HCT116 (cell line): ENCODE measurements around the gene SCAANT1. TPM values are rescaled to one million over a fixed set of nuclear protein-coding genes. Genes with fewer than 3 reads are reported as not detected.
A peak's percentile ranks its signal among the peaks of the same experiment; 100 is the strongest.

Experiments
- ATAC-seq: fragments of 200-7000 bp; cut with Tn5 transposase; 2 replicates; pipeline ENCODE4 v1.9.1; 2020; ENCODE audit warnings: mild to moderate bottlenecking, moderate library complexity
- BruUV-seq: library from RNA; stranded (reverse); fragments of 400-500 nt; replicated peaks from 2 replicates; lab custom pipeline; 2021; lab: Mats Ljungman, UMichigan
- CTCF ChIA-PET: fragments of 300-600 bp; sonication (Branson Sonifier 250); formaldehyde crosslinking; loops from one replicate; lab custom pipeline; 2021; ENCODE audit warnings: antibody characterized with exemption; lab: Charles Lee
- POLR2A ChIA-PET: fragments of 300-600, 350-600 bp; sonication (Branson Sonifier 250); formaldehyde crosslinking; loops from one replicate; lab custom pipeline; 2021; ENCODE audit warnings: antibody characterized with exemption; lab: Charles Lee
- RAD21 ChIA-PET, 2 experiments: fragments of 300-600 bp; sonication (Branson Sonifier 250); formaldehyde crosslinking; loops; one replicate each; lab custom pipeline; 2023; ENCODE audit warnings: low total read pairs in 2 of 2; ENCODE audit not compliant: uncharacterized antibody in 2 of 2, unreplicated experiment in 2 of 2, low non-redundant PET in 1 of 2; lab: Charles Lee
- DNase-seq: peaks from one replicate; pipeline ENCODE4 v3.0.0-alpha.2; 2010; ENCODE audit warnings: low read depth, low spot score
- H2AFZ ChIP-seq: fragments of 200-600 bp; shearing (Covaris generic), sonication (generic); 2 replicates; pipeline ENCODE4 v1.6.1; 2017; ENCODE audit warnings: low read depth, mixed run types, mixed read lengths, antibody characterized with exemption, low read length; ENCODE audit not compliant: poor library complexity, severe bottlenecking
- H3K27ac ChIP-seq: 2 replicates; pipeline ENCODE4 v1.5.1; 2012; ENCODE audit warnings: low read depth, low read length
- H3K27me3 ChIP-seq: fragments of 200-600 bp; sonication (generic); 2 replicates; pipeline ENCODE4 v1.6.1; 2016; ENCODE audit warnings: mixed run types, low read length, mixed read lengths; ENCODE audit not compliant: insufficient read depth
- H3K36me3 ChIP-seq, 2 experiments: fragments of 200-500 bp in 1 of 2; fragments of 200-600 bp in 1 of 2; sonication (Bioruptor generic) in 1 of 2; sonication (generic) in 1 of 2; 2 replicates each; pipeline versions ENCODE4 v1.5.1 to v1.6.1; 2014 to 2016; ENCODE audit warnings: low read length in 2 of 2, inconsistent platforms in 1 of 2, mixed read lengths in 1 of 2, mixed run types in 1 of 2; ENCODE audit not compliant: insufficient read depth in 2 of 2, control insufficient read depth in 1 of 2
- H3K4me1 ChIP-seq, 2 experiments: fragments of 200-600 bp in 1 of 2; sonication (generic) in 1 of 2; 2 replicates each; pipeline versions ENCODE4 v1.5.1 to v1.6.1; 2012 to 2017; ENCODE audit warnings: low read length in 2 of 2, inconsistent platforms in 1 of 2, mild to moderate bottlenecking in 1 of 2, mixed read lengths in 1 of 2, mixed run types in 1 of 2, moderate library complexity in 1 of 2; ENCODE audit not compliant: insufficient read depth in 2 of 2, control insufficient read depth in 1 of 2
- H3K4me2 ChIP-seq: fragments of 200-600 bp; sonication (generic); 2 replicates; pipeline ENCODE4 v1.6.1; 2017; ENCODE audit warnings: mixed run types, low read length, mixed read lengths
- H3K4me3 ChIP-seq, 2 experiments: fragments of 200-600 bp in 1 of 2; sonication (generic) in 1 of 2; replicated peaks in 1 of 2; 2 replicates each; pipeline ENCODE4 v1.5.1; 2011 to 2016; ENCODE audit warnings: low read length in 2 of 2, control low read depth in 1 of 2, low read depth in 1 of 2, mild to moderate bottlenecking in 1 of 2, mixed read lengths in 1 of 2, mixed run types in 1 of 2
- H3K79me2 ChIP-seq: fragments of 200-600 bp; sonication (generic); 2 replicates; pipeline ENCODE4 v1.6.1; 2017; ENCODE audit warnings: mild to moderate bottlenecking, mixed run types, low read length, moderate library complexity, mixed read lengths; ENCODE audit not compliant: insufficient read depth
- H3K9ac ChIP-seq: fragments of 200-600 bp; sonication (generic); 2 replicates; pipeline ENCODE4 v1.6.1; 2016; ENCODE audit warnings: low read length, mixed read lengths
- H3K9me2 ChIP-seq: fragments of 200-600 bp; sonication (generic), shearing (Covaris generic); 2 replicates; pipeline ENCODE4 v1.6.1; 2017; ENCODE audit warnings: mixed run types, mild to moderate bottlenecking, moderate library complexity; ENCODE audit not compliant: insufficient read depth
- H3K9me3 ChIP-seq, 2 experiments: fragments of 200-500 bp in 1 of 2; fragments of 200-600 bp in 1 of 2; sonication (Bioruptor generic) in 1 of 2; sonication (generic) in 1 of 2; 2 replicates each; pipeline ENCODE4 v1.6.1; 2014 to 2017; ENCODE audit warnings: low read length in 2 of 2, mixed read lengths in 2 of 2, inconsistent platforms in 1 of 2, low read depth in 1 of 2, mild to moderate bottlenecking in 1 of 2, mixed run types in 1 of 2, moderate library complexity in 1 of 2; ENCODE audit not compliant: control insufficient read depth in 1 of 2, insufficient read depth in 1 of 2
- H4K20me1 ChIP-seq: fragments of 200-600 bp; sonication (generic), shearing (Covaris generic); 2 replicates; pipeline ENCODE4 v1.6.1; 2017; ENCODE audit warnings: mixed run types, mild to moderate bottlenecking, moderate library complexity; ENCODE audit not compliant: insufficient read depth
- CBX3 ChIP-seq: IDR thresholded peaks from 2 replicates; pipeline ENCODE4 v1.6.1; 2012; ENCODE audit warnings: low read depth
- EZH2phosphoT487 ChIP-seq: fragments of 200-600 bp; IDR thresholded peaks from 2 replicates; pipeline ENCODE4 v1.6.1; 2018; ENCODE audit warnings: antibody characterized with exemption, borderline replicate concordance
- FOSL1 ChIP-seq: IDR thresholded peaks from 2 replicates; pipeline ENCODE4 v1.6.1; 2012; ENCODE audit warnings: low read depth
- JUND ChIP-seq: IDR thresholded peaks from 2 replicates; pipeline ENCODE4 v1.6.1; 2012
- POLR2A ChIP-seq: IDR thresholded peaks from 2 replicates; pipeline ENCODE4 v1.7.0; 2011; ENCODE audit warnings: borderline replicate concordance; ENCODE audit not compliant: insufficient read depth, insufficient read length; ENCODE audit errors: extremely low read depth
- POLR2AphosphoS5 ChIP-seq: IDR thresholded peaks from 2 replicates; pipeline ENCODE4 v1.6.1; 2011; ENCODE audit warnings: mild to moderate bottlenecking, low read depth, low read length, moderate library complexity
- SP1 ChIP-seq: IDR thresholded peaks from 2 replicates; pipeline ENCODE4 v1.6.1; 2012; ENCODE audit warnings: low read depth
- YY1 ChIP-seq: IDR thresholded peaks from 2 replicates; pipeline ENCODE4 v1.6.1; 2011; ENCODE audit warnings: low read length, low read depth, moderate library complexity, mild to moderate bottlenecking; ENCODE audit not compliant: insufficient replicate concordance; ENCODE audit errors: extremely low read depth
- ZFX ChIP-seq: fragments of 450-650 bp; IDR thresholded peaks from 2 replicates; pipeline ENCODE4 v1.6.1; 2017
- intact Hi-C: fragments of 100-400 bp; cut with micrococcal nuclease; formaldehyde crosslinking; loops from 2 replicates; pipeline ENCODE4 v1.10.0; 2022
- total RNA-seq: library from RNA; stranded (reverse); gene quantifications from one replicate; pipeline ENCODE4 v1.2.1, GENCODE V29; 2021; ENCODE audit not compliant: unreplicated experiment
- TF ChIP-seq, protein P1 (sequence below): IDR thresholded peaks from 2 replicates; pipeline ENCODE4 v1.6.1; 2012; ENCODE audit warnings: low read depth
- TF ChIP-seq, protein P2 (sequence below): IDR thresholded peaks from 2 replicates; pipeline ENCODE4 v1.6.1; 2012
- TF ChIP-seq, protein P3 (sequence below), 3 experiments: fragments of 200-600 bp in 1 of 3; sonication (generic) in 1 of 3; IDR thresholded peaks in 2 of 3; conservative IDR thresholded peaks in 1 of 3; 2 replicates each; pipeline ENCODE4 v1.5.1; 2012 to 2017; ENCODE audit warnings: low read depth in 2 of 3, low read length in 2 of 3, antibody characterized with exemption in 1 of 3, borderline replicate concordance in 1 of 3, control low read depth in 1 of 3, mild to moderate bottlenecking in 1 of 3, mixed read lengths in 1 of 3, mixed run types in 1 of 3, moderate library complexity in 1 of 3; ENCODE audit not compliant: insufficient read depth in 1 of 3

Gene SCAANT1
- total RNA-seq, 1 experiment from 2014 or later, result not detected

DNA sequence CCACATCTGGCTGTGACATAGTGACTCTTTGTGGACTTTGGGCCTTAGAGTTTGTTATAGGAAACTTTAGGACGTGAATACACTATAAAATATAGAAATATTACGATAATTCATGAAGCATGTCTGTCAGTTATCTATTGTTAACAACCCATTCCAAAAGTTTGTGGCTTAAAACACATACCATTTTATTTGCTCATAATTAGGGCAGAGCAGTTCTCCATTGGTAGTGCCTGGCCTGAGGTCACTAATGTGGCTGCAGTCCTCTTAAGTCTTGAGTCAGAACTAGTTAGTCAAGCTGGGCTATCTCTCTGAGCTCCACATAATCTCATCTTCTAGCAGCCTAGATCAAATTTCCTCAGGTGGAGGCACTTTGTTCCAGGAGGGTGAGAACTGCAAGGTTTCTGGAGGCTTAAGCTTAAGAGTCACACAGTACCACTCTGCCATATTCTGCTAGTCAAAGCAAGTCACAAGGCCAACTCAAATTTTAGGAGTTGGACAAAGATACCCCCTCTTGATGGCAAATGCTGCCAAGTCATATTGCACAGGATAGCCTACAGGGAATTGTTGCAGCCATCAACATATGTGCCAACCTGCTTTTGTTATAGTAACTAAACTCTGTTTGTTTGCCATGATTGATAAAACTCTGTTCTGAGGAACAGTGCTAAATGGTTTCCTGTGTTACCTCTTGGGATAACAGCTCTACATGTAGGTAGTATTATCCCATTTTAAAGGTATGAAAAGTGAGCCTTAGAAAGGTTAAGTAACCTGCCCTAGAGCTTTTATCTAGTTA, 39.9 kb downstream of the SCAANT1 start:
- H3K27ac ChIP-seq, result no peak overlapping the region

DNA sequence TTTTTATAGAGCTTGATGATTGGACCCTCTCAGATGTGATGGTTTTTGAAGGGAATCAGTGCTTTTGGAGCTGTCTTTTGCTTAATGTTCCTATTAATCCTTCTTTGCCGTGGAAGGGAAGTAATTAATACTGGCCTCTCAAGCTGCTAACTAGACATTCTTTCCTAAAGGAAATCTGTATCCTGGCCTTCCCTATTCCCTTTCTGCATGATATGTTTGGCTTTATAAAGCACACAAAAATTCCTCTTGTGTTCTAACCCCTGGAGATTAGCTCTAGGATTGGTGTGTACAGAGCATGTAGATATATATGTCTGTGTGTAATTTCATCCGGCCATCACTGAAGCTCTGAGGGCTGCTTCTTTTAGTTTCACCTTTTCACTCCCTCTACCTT, 41.6 kb downstream of the SCAANT1 start:
- TF ChIP-seq CBX3 (no peak), ZFX (no peak), SP1 (no peak), JUND (no peak), EZH2phosphoT487 (no peak), POLR2AphosphoS5 (no peak), YY1 (no peak), FOSL1 (no peak)
- TF ChIP-seq, protein P1, sequence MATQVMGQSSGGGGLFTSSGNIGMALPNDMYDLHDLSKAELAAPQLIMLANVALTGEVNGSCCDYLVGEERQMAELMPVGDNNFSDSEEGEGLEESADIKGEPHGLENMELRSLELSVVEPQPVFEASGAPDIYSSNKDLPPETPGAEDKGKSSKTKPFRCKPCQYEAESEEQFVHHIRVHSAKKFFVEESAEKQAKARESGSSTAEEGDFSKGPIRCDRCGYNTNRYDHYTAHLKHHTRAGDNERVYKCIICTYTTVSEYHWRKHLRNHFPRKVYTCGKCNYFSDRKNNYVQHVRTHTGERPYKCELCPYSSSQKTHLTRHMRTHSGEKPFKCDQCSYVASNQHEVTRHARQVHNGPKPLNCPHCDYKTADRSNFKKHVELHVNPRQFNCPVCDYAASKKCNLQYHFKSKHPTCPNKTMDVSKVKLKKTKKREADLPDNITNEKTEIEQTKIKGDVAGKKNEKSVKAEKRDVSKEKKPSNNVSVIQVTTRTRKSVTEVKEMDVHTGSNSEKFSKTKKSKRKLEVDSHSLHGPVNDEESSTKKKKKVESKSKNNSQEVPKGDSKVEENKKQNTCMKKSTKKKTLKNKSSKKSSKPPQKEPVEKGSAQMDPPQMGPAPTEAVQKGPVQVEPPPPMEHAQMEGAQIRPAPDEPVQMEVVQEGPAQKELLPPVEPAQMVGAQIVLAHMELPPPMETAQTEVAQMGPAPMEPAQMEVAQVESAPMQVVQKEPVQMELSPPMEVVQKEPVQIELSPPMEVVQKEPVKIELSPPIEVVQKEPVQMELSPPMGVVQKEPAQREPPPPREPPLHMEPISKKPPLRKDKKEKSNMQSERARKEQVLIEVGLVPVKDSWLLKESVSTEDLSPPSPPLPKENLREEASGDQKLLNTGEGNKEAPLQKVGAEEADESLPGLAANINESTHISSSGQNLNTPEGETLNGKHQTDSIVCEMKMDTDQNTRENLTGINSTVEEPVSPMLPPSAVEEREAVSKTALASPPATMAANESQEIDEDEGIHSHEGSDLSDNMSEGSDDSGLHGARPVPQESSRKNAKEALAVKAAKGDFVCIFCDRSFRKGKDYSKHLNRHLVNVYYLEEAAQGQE, result no peak
- TF ChIP-seq, protein P2, sequence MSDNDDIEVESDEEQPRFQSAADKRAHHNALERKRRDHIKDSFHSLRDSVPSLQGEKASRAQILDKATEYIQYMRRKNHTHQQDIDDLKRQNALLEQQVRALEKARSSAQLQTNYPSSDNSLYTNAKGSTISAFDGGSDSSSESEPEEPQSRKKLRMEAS, result no peak
- TF ChIP-seq, protein P3, sequence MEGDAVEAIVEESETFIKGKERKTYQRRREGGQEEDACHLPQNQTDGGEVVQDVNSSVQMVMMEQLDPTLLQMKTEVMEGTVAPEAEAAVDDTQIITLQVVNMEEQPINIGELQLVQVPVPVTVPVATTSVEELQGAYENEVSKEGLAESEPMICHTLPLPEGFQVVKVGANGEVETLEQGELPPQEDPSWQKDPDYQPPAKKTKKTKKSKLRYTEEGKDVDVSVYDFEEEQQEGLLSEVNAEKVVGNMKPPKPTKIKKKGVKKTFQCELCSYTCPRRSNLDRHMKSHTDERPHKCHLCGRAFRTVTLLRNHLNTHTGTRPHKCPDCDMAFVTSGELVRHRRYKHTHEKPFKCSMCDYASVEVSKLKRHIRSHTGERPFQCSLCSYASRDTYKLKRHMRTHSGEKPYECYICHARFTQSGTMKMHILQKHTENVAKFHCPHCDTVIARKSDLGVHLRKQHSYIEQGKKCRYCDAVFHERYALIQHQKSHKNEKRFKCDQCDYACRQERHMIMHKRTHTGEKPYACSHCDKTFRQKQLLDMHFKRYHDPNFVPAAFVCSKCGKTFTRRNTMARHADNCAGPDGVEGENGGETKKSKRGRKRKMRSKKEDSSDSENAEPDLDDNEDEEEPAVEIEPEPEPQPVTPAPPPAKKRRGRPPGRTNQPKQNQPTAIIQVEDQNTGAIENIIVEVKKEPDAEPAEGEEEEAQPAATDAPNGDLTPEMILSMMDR (IDR thresholded peaks at IDR 0.05 in 2 of 3, conservative IDR thresholded peaks at IDR 0.05 in 1 of 3; ENCODE audit: borderline replicate concordance in 1 of 3, insufficient read depth in 1 of 3, low read depth in 2 of 3, low read length in 2 of 3), result no peak
- no peaks in the 10 kb centered on the region for H3K27me3 ChIP-seq
- no peak overlapping the region for H3K9ac ChIP-seq
- no peak overlapping the region for H3K4me3 ChIP-seq
- H3K9me3 ChIP-seq, result no peaks in the 10 kb centered on the region
- DNase-seq, result no peak
- no peaks in the 10 kb centered on the region for H3K36me3 ChIP-seq
- no peaks in the 10 kb centered on the region for H3K9me2 ChIP-seq
- RAD21 ChIA-PET, result no interaction called here
- CTCF ChIA-PET, result no interaction called here
- no peak overlapping the region for H3K27ac ChIP-seq
- peaks cover 4% of the 10 kb centered on the region; the same call in 1 of the 2 replicates for H4K20me1 ChIP-seq
- intact Hi-C loops, result loop anchor here (5.0 kb wide), 1 partner anchor 37 kb away; no protein-coding TSS in a partner anchor
- POLR2A ChIA-PET, result no interaction called here
- peaks cover 61% of the 10 kb centered on the region for H3K79me2 ChIP-seq
- no peak overlapping the region for H2AFZ ChIP-seq
- H3K4me2 ChIP-seq, result no peak overlapping the region
- no peak for ATAC-seq
- no TSS peak for BruUV-seq
- H3K4me1 ChIP-seq, result peaks cover 13 to 15% of the 10 kb centered on the region in 2 experiments

More for the DNA sequence above, 39.9 kb downstream of the SCAANT1 start:
- TF ChIP-seq EZH2phosphoT487 (no peak), POLR2A (no peak), JUND (0 out of 2 replicates have a peak, but pooled peaks have one; percentile 49), SP1 (peak; percentile 38; the same call in 1 of the 2 replicates), FOSL1 (peak; percentile 56), CBX3 (0 out of 2 replicates have a peak, but pooled peaks have one; percentile 38)
- ATAC-seq (peak; percentile 92), DNase-seq (peak; percentile 54)
- ChIA-PET RAD21 (no interaction called here), CTCF (no interaction called here), POLR2A (no interaction called here)
- H3K79me2 ChIP-seq, result peaks cover 66% of the 10 kb centered on the region
- no peaks in the 10 kb centered on the region for H3K27me3 ChIP-seq
- no peak overlapping the region for H2AFZ ChIP-seq
- H4K20me1 ChIP-seq, result peaks cover 5% of the 10 kb centered on the region; the same call in 1 of the 2 replicates
- BruUV-seq, result no TSS peak
- intact Hi-C loops, result loop anchor here (5.0 kb wide), 1 partner anchor 35 kb away; no protein-coding TSS in a partner anchor
- H3K4me2 ChIP-seq, result peak overlapping the region; percentile 53
- H3K4me1 ChIP-seq, result peaks cover 13 to 15% of the 10 kb centered on the region in 2 experiments
- H3K36me3 ChIP-seq, result no peaks in the 10 kb centered on the region
- no peaks in the 10 kb centered on the region for H3K9me2 ChIP-seq
- no peak overlapping the region for H3K4me3 ChIP-seq
- no peaks in the 10 kb centered on the region for H3K9me3 ChIP-seq
- no peak overlapping the region for H3K9ac ChIP-seq
